ENCODE data around the gene SPTB. TPM values are rescaled to one million over a fixed set of nuclear protein-coding genes. Genes with fewer than 3 reads are reported as not detected.

SPTB gene
- total RNA-seq, 1 experiment from 2014 or later, result 2.3 TPM

GRCh38 chr14:64753374-64753773, 126.3 kb downstream of the SPTB start:
- Histone ChIP-seq H3K56ac (ENCODE audit: insufficient read length, low read depth, low read length) (no peak overlapping the region), H2BK120ac (ENCODE audit: low read depth, low read length, poor library complexity, severe bottlenecking) (no peak overlapping the region), H2BK20ac (ENCODE audit: low read depth, low read length, poor library complexity, severe bottlenecking) (no peak overlapping the region), H3K4me1 (ENCODE audit: insufficient read depth, low read length) (peaks cover 5% of the 10 kb centered on the region; the same call in 1 of the 2 replicates), H2AK5ac (ENCODE audit: insufficient read length, low read length) (no peak overlapping the region), H3K23me2 (ENCODE audit: insufficient read length, low read depth, low read length, poor library complexity, severe bottlenecking) (no peaks in the 10 kb centered on the region), H3K23ac (ENCODE audit: insufficient read length, low read depth, low read length) (no peak overlapping the region), H3K14ac (ENCODE audit: insufficient read depth, low read length) (peak overlapping the region; percentile 19; the same call in 1 of the 2 replicates), H2AFZ (ENCODE audit: low read length) (no peak overlapping the region), H2BK15ac (ENCODE audit: low read depth, low read length) (no peak overlapping the region), H2BK5ac (ENCODE audit: insufficient read length, low read length) (no peak overlapping the region), H3K4ac (ENCODE audit: low read depth, low read length) (no peak overlapping the region), H3K27ac (ENCODE audit: insufficient read length, low read depth, low read length) (no peak overlapping the region), H3K27me3 (ENCODE audit: insufficient read depth, low read length) (no peaks in the 10 kb centered on the region), H3T11ph (ENCODE audit: low read length) (no peak overlapping the region), H3K4me2 (ENCODE audit: insufficient read depth, insufficient read length, low read length) (no peak overlapping the region), H3K9ac (ENCODE audit: extremely low read depth, insufficient read length, low read length) (no peak overlapping the region), H4K91ac (ENCODE audit: insufficient read length, low read depth, low read length) (no peak overlapping the region), H3K18ac (ENCODE audit: insufficient read length, low read depth, low read length) (no peak overlapping the region), H3K79me2 (ENCODE audit: insufficient read depth, low read length) (no peaks in the 10 kb centered on the region), H4K20me1 (ENCODE audit: control insufficient read depth, insufficient read depth, insufficient read length) (no peaks in the 10 kb centered on the region), H4K5ac (ENCODE audit: insufficient read length, low read depth, low read length) (no peak overlapping the region), H3K9me3 (ENCODE audit: control insufficient read depth, low read depth, low read length) (no peaks in the 10 kb centered on the region), H3K79me1 (ENCODE audit: insufficient read depth, low read depth, low read length, poor library complexity, severe bottlenecking) (no peaks in the 10 kb centered on the region), H2BK12ac (ENCODE audit: insufficient read length, low read depth, low read length) (no peak overlapping the region), H4K8ac (replicated peaks; ENCODE audit: insufficient read length, low read depth, low read length) (no peak overlapping the region)
- no CpG with 5 or more reads among the region's 13 CpGs for WGBS (ENCODE audit: extremely low coverage, insufficient read length, low lambda C conversion rate)
- no peak overlapping the region for H3K4me3 Mint-ChIP-seq
- H3K4me1 Mint-ChIP-seq, result peaks cover 11 to 15% of the 10 kb centered on the region in 2 experiments
- peaks cover 13% of the 10 kb centered on the region; the same call in 1 of the 2 replicates for H3K27me3 Mint-ChIP-seq (ENCODE audit: low read depth)
- TF ChIP-seq CTCF (conservative IDR thresholded peaks at IDR 0.05), result no peak
- DNase-seq, result no peak
- peaks cover 2 to 3% of the 10 kb centered on the region in 2 experiments; a peak in 3 of 5 replicates for H3K9me3 Mint-ChIP-seq
- H3K27ac Mint-ChIP-seq, result no peak overlapping the region
- H3K36me3 Mint-ChIP-seq (ENCODE audit: insufficient read depth in 1 of 3, low read depth in 3 of 3), result no peaks in the 10 kb centered on the region; a peak in 3 of 7 replicates
